CD14-positive monocyte (primary cell): Measurements from ENCODE around the gene GOLGA5. TPM values are rescaled to one million over a fixed set of nuclear protein-coding genes. Genes with fewer than 3 reads are reported as not detected.
A peak's percentile ranks its signal among the peaks of the same experiment; 100 is the strongest.
"Not testable (repeated sequence)": the region's sequence is repeated elsewhere in the genome, so short reads cannot be mapped to it uniquely, and the experiment has no call there.

ENCODE experiments used
- DNase-seq, 3 donors: peaks; one replicate each; pipeline ENCODE4 v3.0.0-alpha.2; 2011 to 2022
- H2AFZ ChIP-seq: 2 replicates; pipeline ENCODE4 v1.6.0; 2012; ENCODE audit warnings: mild to moderate bottlenecking, low read depth, low read length, inconsistent platforms; ENCODE audit not compliant: insufficient read depth, poor library complexity, severe bottlenecking
- H3K27ac ChIP-seq, 2 donors: 1 replicate in 1 of 2; 2 replicates in 1 of 2; pipeline ENCODE4 v1.5.1; 2012 to 2013; ENCODE audit warnings: low read length in 2 of 2, control low read depth in 1 of 2, inconsistent platforms in 1 of 2, low read depth in 1 of 2, mild to moderate bottlenecking in 1 of 2
- H3K27me3 ChIP-seq, 2 donors: one replicate each; pipeline versions ENCODE4 v1.6.0 to v1.6.1; 2011 to 2013; ENCODE audit warnings: low read length in 2 of 2; ENCODE audit not compliant: control insufficient read depth in 2 of 2, insufficient read depth in 2 of 2
- H3K36me3 ChIP-seq, 2 donors: replicated peaks in 1 of 2; 1 replicate in 1 of 2; 2 replicates in 1 of 2; pipeline versions ENCODE4 v1.5.1 to v1.6.1; 2012 to 2013; ENCODE audit warnings: low read length in 2 of 2, control low read depth in 1 of 2, inconsistent platforms in 1 of 2, mild to moderate bottlenecking in 1 of 2; ENCODE audit not compliant: insufficient read depth in 2 of 2, control insufficient read depth in 1 of 2
- H3K4me1 ChIP-seq, 2 donors: 1 replicate in 1 of 2; 2 replicates in 1 of 2; pipeline versions ENCODE4 v1.5.1 to v1.6.1; 2012 to 2013; ENCODE audit warnings: low read length in 2 of 2, control low read depth in 1 of 2, inconsistent platforms in 1 of 2, mild to moderate bottlenecking in 1 of 2, moderate library complexity in 1 of 2; ENCODE audit not compliant: insufficient read depth in 2 of 2, control insufficient read depth in 1 of 2
- H3K4me2 ChIP-seq: replicated peaks from 2 replicates; pipeline ENCODE3; 2012; ENCODE audit warnings: low read length, moderate library complexity, mild to moderate bottlenecking; ENCODE audit not compliant: poor library complexity, severe bottlenecking; ENCODE audit errors: extremely low read depth
- H3K4me3 ChIP-seq, 3 experiments: fragments of 200-600 bp in 1 of 3; sonication (generic) in 1 of 3; replicated peaks in 1 of 3; 1 replicate in 2 of 3; 2 replicates in 1 of 3; pipeline ENCODE4 v1.5.1; 2011 to 2013; ENCODE audit warnings: low read length in 3 of 3, mild to moderate bottlenecking in 3 of 3, control low read depth in 2 of 3, low read depth in 2 of 3, inconsistent platforms in 1 of 3, moderate library complexity in 1 of 3
- H3K79me2 ChIP-seq: 2 replicates; pipeline ENCODE4 v1.6.0; 2012; ENCODE audit warnings: mild to moderate bottlenecking, control low read depth, inconsistent platforms, low read length, moderate library complexity; ENCODE audit not compliant: insufficient read depth
- H3K9ac ChIP-seq: 2 replicates; pipeline ENCODE4 v1.6.0; 2017; ENCODE audit warnings: low read length, mild to moderate bottlenecking; ENCODE audit not compliant: insufficient read depth, poor library complexity, severe bottlenecking
- H3K9me3 ChIP-seq, 2 donors: replicated peaks in 1 of 2; 1 replicate in 1 of 2; 2 replicates in 1 of 2; pipeline versions ENCODE4 v1.5.1 to v1.6.1; 2012 to 2013; ENCODE audit warnings: low read length in 2 of 2, control low read depth in 1 of 2; ENCODE audit not compliant: control insufficient read depth in 1 of 2, insufficient read depth in 1 of 2
- H4K20me1 ChIP-seq: 2 replicates; pipeline ENCODE4 v1.6.0; 2012; ENCODE audit warnings: mild to moderate bottlenecking, low read length, control low read depth, moderate library complexity; ENCODE audit not compliant: insufficient read depth
- H3K27ac Mint-ChIP-seq, 7 donors: one replicate each; pipeline ENCODE4 v1.8.0; 2020; ENCODE audit warnings: mild to moderate bottlenecking in 7 of 7, mixed read lengths in 7 of 7, moderate library complexity in 6 of 7, inconsistent platforms in 2 of 7
- H3K27me3 Mint-ChIP-seq, 3 donors: one replicate each; pipeline ENCODE4 v1.8.0; 2021 to 2022; ENCODE audit warnings: low read depth in 3 of 3, mild to moderate bottlenecking in 3 of 3, mixed read lengths in 3 of 3, moderate library complexity in 3 of 3, inconsistent platforms in 1 of 3
- H3K36me3 Mint-ChIP-seq, 2 donors: one replicate each; pipeline ENCODE4 v1.8.0; 2020; ENCODE audit warnings: mixed read lengths in 2 of 2, inconsistent platforms in 1 of 2, mild to moderate bottlenecking in 1 of 2
- H3K4me1 Mint-ChIP-seq: one replicate; pipeline ENCODE4 v1.8.0; 2020; ENCODE audit warnings: mild to moderate bottlenecking, mixed read lengths
- H3K4me3 Mint-ChIP-seq, 2 donors: one replicate each; pipeline ENCODE4 v1.8.0; 2020; ENCODE audit warnings: mild to moderate bottlenecking in 2 of 2, mixed read lengths in 2 of 2, moderate library complexity in 1 of 2
- H3K9me3 Mint-ChIP-seq, 7 donors: one replicate each; pipeline ENCODE4 v1.8.0; 2020 to 2022; ENCODE audit warnings: mixed read lengths in 7 of 7, mild to moderate bottlenecking in 6 of 7, moderate library complexity in 6 of 7, inconsistent platforms in 2 of 7
- CTCF ChIP-seq: fragments of 200-600 bp; IDR thresholded peaks from one replicate; pipeline ENCODE4 v1.8.0; 2022; ENCODE audit warnings: antibody characterized with exemption, mild to moderate bottlenecking
- WGBS: methylation state at CpG from one replicate; pipeline ENCODE4 v1.1.5; 2013; ENCODE audit warnings: missing lambda C conversion rate; ENCODE audit not compliant: insufficient coverage; 5-methylcytosine and 5-hydroxymethylcytosine counted together
- intact Hi-C, 2 donors: fragments of 100-400 bp; cut with micrococcal nuclease; formaldehyde crosslinking; loops; one replicate each; pipeline versions ENCODE4 v1.15.0 to v1.15.1; 2023
- polyA plus RNA-seq, 3 donors: library from polyadenylated mRNA; depleted of rRNA in 1 of 3; unstranded in 2 of 3; stranded (reverse) in 1 of 3; fragments of 300-500 nt in 2 of 3; fragments of >200 nt in 1 of 3; fragmentation: Illumina TruSeq in 2 of 3; gene quantifications; 1 replicate in 2 of 3; 2 replicates in 1 of 3; pipeline ENCODE4 v1.2.3, GENCODE V29; 2012 to 2021

Gene GOLGA5
- polyA plus RNA-seq, 3 donors: 12.4 to 19.0 (median 16.3) TPM

GRCh38 chr14:92774572-92774971 lies 19.5 kb upstream of the GOLGA5 start:
- H3K9ac ChIP-seq: no peak overlapping the region
- H3K4me2 ChIP-seq: no peak overlapping the region
- no peaks in the 10 kb centered on the region for H3K36me3 ChIP-seq
- Mint-ChIP-seq H3K9me3 (no peaks in the 10 kb centered on the region), H3K4me3 (no peak overlapping the region), H3K36me3 (no peaks in the 10 kb centered on the region), H3K27me3 (peaks cover 0 to 13% (median 4%) of the 10 kb centered on the region in 3 donors), H3K4me1 (peaks cover 25% of the 10 kb centered on the region), H3K27ac (peak overlapping the region; percentile 0 to 87 (median 61))
- peaks cover 10 to 12% of the 10 kb centered on the region in 2 donors for H3K4me1 ChIP-seq
- H3K4me3 ChIP-seq: no peak overlapping the region
- H3K27ac ChIP-seq: no peak overlapping the region
- no peaks in the 10 kb centered on the region for H3K27me3 ChIP-seq
- WGBS: 100% methylated on average over 1 of the region's 8 CpGs
- H3K9me3 ChIP-seq: no peaks in the 10 kb centered on the region
- no peaks in the 10 kb centered on the region for H3K79me2 ChIP-seq
- intact Hi-C loops: no loop called here
- H2AFZ ChIP-seq: no peak overlapping the region
- DNase-seq: no peak
- no peaks in the 10 kb centered on the region for H4K20me1 ChIP-seq
- no peak for TF ChIP-seq CTCF

GRCh38 chr14:92775292-92775691 lies 18.8 kb upstream of the GOLGA5 start:
- WGBS: no CpG with 5 or more reads among the region's 2 CpGs
- H3K27ac ChIP-seq, H3K4me3 Mint-ChIP-seq, H3K36me3 Mint-ChIP-seq, intact Hi-C loops, H3K9ac ChIP-seq, H2AFZ ChIP-seq, H3K4me2 ChIP-seq, H4K20me1 ChIP-seq, H3K79me2 ChIP-seq, H3K4me3 ChIP-seq, H3K9me3 ChIP-seq, H3K9me3 Mint-ChIP-seq, H3K36me3 ChIP-seq, H3K27me3 ChIP-seq: not testable (repeated sequence)
- Mint-ChIP-seq H3K4me1 (peaks cover 32% of the 10 kb centered on the region), H3K27ac (peak overlapping the region in 6 of 7 donors; percentile 18 to 87 (median 57)), H3K27me3 (peaks cover 1 to 11% (median 4%) of the 10 kb centered on the region in 3 donors)
- peaks cover 12 to 19% of the 10 kb centered on the region in 2 donors for H3K4me1 ChIP-seq
- DNase-seq: peak; percentile 44 to 59 (median 51)

DNA sequence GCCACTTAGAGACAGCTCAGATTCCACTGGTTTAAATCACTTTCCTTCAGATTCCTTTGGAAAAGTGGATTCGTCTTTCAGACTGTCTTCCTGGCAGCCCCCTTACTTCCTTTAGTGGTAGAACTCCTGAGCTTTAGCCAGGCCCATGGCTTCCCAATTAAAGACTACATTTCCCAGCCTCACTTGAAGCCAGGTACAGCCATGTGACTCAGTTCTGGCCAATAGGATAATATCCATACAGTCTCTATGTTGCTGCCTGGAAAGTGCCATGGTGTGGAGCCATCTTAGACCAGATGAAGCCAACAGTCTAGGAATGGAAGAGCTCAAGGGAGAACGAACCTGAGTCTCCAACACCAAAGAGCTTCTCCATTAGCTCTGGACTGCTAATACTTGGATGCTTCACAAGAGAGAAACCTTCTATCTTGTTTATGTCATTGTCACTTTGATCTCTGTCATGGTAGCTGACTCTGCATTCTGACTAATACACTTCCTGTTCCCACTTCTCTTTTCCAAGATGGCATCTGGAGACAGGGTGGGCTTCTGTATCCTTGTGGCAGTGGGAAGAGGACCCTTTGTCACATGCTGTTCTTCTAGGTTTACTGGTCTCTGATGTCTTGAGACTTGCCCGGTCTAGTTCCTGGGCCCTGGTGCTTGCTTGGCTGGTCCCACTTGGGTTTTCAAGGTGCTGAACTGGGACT lies 15.1 kb upstream of the GOLGA5 start:
- peaks cover 40% of the 10 kb centered on the region for H3K4me1 Mint-ChIP-seq
- H3K27me3 Mint-ChIP-seq, H3K4me3 ChIP-seq, H4K20me1 ChIP-seq, H3K36me3 ChIP-seq, H3K79me2 ChIP-seq, intact Hi-C loops, H3K9ac ChIP-seq, H2AFZ ChIP-seq, H3K36me3 Mint-ChIP-seq, H3K27me3 ChIP-seq, H3K4me3 Mint-ChIP-seq, H3K9me3 ChIP-seq, H3K9me3 Mint-ChIP-seq, H3K4me2 ChIP-seq: not testable (repeated sequence)
- H3K4me1 ChIP-seq: peaks cover 15 to 26% of the 10 kb centered on the region in 2 donors
- H3K27ac ChIP-seq: peak overlapping the region in 1 of 2 donors; percentile 6
- peak overlapping the region; percentile 46 to 78 (median 75) for H3K27ac Mint-ChIP-seq
- WGBS: no CpG with 5 or more reads among the region's 3 CpGs
- peak; percentile 11 to 49 (median 40) for DNase-seq
